RPMI8226 (cell line): ENCODE data around the gene NAV2.

ENCODE experiments used
- DNase-seq: peaks from one replicate; pipeline ENCODE4 v3.0.0-alpha.2; 2015

Gene NAV2

DNA sequence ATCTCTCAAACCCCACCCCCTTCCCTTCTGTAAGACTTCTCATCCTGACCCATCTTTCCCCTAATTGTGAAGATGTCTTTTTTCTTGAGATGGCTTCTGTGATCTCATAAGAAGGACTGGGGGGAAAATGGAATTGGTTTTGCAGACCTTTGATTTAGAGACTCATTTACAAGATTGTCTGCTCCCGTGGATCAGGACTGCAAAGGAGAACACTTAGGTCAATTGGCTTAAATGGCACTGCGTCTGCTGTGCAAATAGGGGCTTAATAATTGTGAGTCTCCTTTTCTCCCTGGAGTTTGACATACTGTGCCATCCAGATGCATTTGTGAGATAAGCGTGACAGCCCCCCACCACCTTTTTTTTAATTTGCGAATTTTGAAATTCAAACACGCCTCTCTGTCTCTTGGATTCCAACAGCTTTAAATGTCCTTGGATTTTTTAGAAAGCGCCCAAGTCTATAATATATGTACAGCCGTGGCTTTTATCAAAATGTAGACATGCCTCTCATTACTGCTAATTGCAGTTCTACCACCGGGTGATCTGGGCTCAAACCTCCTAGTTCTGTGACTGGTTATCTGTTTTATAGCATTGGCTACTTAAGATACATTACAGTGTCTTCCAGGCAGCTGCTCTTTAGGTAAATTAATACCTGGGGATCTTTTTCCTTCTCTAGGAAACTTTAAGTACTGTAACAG, 297.7 kb downstream of the NAV2 start:
- DNase-seq = no peak

DNA sequence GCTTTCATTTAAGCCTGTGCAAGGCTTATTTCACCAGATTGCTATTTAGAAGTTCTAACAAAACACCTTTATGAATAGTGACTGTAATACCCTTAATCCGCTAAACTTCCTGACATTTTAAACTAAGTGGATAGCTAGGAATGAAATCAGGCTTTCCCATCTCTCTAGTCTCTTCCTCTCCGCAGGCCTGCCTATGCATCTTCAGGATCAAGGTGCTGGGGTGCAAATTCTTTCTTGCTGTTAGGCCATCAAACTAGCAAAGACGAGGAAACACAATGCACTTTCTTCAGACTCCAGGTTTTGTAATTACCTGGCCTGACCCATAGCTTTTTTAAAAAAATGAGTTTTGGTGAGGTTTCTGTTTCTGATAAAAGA, 298.2 kb downstream of the NAV2 start:
- DNase-seq = no peak

DNA sequence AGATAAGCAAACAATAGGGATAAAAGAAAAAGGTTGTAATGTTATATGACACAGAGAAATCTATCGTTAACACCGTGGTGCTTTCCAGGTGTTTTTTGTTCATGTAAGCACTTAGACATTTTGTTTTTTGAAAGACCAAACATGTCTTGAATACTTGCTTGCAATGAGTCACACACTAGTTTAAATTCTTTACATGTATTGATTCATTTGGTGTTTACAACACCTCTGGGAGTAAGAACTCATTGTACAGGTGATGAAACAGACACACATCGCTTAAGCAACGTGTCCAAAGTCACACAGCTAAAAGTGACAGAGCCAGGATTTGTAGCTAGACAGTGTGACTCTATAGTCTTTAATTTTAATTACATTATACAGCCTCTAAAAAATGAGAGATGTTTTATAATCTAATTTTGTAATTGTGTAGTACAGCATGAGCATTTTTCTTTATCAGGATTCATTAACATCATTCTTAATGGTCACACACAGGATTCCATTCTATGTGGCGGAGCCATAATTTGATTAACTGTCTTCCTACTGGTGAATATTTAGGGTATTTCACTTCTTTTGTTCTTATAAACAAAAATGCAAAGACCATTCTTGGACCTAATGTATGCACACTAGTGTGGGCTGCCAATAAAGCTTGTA, 298.8 kb downstream of the NAV2 start:
- no peak for DNase-seq

DNA sequence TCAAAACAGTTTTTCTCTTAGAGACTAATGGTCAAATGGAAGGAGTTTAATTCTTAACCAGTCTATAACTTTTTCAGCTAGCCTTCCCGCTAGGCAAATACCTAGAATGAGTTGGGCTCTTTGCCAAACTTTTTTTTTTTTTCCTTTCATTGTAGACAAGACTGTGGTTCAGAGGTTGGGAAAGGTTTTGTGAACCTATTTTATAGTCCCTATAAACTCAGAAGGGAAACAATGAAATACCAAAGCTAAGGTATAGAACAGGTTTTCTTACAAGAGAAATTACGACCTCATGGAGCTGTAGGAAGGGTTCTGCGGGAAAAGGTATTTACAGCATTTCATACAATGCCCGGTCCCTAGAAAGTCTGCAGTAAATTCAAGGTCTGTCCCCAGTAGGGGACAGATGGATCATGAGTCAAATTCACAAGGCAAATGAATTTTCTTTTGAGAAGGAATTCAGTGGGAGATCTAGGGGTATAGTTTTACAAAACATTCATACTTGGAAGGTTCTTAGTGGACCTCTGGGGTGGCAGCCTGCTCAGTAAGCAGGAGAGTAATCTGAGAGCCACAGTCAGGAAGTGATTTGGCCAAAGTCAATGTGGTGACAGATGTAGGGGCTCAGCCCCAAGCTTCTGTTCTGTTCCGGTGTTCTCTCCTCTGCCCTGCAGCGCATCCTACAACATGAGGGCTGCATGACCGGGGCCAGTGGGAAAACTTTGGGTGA, 300.9 kb downstream of the NAV2 start:
- peak; percentile 9 for DNase-seq

DNA sequence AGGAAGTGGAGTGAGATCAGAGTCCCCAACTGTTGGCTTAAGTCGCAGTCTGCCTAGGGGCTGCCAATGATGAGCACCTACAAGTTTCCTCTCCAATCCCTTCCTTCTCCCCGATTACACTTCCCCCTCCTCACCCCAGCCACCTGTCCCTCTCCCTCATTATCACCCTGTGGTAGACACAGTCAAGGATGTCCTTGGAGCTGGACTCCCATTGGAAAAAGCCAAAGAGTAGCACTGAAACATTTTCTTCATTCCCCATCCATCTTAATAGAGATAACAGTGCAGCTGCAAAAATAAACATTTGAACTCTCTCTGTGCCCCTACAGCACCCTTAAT, 301.4 kb downstream of the NAV2 start:
- DNase-seq = no peak

DNA sequence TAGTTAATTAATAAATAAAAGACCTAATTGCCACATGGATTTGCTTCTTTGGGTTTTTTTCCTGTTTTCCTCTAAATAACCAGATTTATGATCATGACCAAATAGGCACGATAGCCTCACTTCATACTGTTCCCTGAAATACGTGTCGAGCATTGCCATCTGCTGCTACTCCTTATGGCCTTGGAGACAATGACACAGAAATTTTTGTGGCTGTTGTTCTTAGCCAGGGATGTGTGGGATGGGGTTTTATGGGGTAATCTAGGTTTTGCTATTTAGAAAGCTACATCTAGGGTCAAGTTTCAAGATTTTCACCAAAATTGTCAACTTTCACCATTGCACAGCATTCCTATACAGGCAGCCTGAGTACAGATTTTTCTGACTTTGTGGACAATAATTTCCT, 302.5 kb downstream of the NAV2 start:
- DNase-seq = no peak

DNA sequence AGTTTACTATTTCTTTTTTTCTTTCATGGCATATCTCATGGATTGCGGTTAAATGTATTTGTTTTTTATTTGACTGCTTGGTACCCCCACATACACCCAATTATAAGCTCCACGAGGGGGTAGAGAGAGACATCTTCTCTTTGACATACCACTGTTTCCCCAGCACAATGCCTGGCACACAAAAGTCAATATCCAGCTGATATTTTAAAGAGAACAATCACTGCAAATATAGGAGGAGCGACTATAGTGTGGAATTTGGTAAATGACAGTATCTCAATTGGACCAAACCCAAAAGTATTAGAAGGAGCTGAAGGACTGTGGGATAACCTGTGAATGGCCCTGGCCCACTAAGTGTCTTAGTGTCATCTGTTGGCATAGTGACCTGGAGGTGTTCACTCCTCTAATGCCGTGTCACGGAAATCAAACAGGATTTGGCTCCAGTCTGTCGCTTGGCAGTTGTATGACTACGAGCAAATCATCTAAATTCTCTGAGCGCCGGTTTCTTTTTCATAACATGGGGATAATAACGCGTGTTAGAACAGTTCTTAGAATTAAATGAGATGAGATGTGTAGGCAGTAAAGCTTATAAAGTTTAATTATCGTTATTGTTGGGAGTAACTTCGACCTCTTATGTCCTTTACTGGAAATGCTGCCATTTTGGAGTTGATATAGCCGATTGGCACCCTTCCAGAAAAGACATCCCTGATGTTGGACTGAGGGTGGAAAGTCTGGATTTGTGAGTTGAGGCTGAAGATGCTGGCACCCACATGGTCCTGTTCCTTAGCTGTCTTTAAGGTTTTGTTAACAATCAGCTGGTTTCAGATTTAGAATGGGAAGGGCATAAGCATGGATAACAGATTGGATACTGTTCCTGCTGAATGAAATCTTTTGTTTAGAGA, 303.1 kb downstream of the NAV2 start:
- DNase-seq = no peak

DNA sequence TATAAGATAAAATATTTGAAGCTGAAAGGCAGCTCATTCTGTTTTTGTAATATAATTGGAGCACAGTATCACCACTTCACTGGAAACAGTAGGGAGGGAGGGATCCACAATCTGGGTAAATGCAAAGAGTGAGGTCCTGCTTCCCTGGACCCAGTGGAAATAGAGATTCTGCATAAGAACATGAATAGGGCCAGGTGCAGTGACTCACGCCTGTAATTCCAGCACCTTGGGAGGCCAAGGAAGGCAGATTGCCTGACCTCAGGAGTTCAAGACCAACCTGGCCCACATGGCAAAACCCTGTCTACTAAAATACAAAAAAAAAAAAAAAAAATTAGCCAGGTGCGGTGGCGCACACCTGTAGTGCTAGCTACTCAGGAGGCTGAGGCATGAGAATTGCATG, 303.9 kb downstream of the NAV2 start:
- no peak for DNase-seq

DNA sequence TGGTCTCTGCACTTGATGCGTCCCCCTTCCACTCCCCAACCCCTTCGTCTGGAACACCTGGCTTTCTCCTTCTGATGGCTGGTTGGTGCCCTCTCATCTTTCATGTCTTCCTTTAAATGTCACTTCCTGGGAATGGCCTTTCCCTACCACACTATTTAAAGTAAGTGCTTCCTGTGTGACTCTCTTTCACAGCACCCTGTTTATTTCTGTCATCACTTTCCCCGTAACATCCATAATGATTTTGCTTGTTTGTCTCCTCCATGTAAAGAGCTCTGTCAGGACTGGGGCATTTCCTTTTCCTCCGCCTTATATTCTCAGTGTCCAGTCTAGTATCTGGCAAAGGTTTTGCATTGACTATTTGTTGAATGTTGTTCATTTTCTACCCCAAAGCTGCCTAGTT, 304.7 kb downstream of the NAV2 start:
- no peak for DNase-seq

DNA sequence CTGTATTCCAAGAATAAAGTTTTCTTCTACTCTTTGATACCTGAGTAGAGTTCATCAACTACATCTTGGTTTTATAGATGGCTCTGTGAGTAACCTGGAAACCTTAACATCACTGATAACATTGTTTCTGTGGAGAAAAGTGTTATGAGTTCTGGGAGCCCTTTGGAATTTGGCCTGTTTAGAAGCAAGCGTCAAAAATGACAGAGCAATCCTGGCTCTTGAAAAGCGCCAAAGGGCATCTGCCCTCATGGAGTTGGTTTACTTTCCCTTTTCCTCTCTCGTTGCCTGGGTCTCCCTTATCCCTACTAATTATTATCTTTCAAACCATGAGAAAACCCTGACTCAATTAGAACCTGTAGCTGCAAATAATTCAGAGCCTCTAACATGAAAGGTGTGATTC, 307.6 kb downstream of the NAV2 start:
- no peak for DNase-seq

DNA sequence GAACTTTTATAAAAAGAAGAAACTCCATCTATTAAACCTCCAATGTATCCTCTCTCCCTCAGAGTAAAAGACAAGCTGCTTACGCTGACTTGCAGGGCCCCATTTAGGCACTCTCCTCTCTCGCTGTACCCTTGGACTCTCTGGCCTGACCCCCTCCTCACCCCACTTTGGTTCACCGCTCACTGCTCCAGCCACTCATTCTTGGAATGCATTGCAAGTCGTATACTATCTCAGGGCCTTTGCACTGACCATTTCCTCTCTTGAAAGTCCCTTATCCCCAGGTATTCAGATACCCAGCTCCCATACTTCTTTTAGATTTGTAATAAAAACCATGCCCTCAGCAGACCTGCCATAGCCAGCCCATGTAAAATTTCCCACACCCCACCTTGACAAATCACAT, 308.1 kb downstream of the NAV2 start:
- DNase-seq = no peak

DNA sequence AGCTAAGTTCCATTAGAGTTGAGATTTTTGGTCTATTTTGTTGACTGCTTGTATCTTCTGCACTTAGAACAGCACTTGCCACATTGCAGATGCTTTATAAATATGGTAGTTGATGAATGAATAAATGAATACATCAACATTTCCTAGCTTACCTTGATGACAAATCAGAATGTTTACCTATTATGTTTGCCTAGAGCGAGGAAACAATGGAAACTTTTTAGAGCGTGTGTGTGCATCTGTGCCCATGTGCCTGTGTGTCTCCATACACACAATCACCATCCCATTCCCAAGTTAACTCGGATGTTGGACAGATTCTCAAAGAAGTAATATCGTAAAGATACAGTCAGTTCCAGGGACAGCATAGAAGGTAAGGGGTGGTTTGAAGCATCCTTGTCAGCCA, 308.6 kb downstream of the NAV2 start:
- DNase-seq = no peak

DNA sequence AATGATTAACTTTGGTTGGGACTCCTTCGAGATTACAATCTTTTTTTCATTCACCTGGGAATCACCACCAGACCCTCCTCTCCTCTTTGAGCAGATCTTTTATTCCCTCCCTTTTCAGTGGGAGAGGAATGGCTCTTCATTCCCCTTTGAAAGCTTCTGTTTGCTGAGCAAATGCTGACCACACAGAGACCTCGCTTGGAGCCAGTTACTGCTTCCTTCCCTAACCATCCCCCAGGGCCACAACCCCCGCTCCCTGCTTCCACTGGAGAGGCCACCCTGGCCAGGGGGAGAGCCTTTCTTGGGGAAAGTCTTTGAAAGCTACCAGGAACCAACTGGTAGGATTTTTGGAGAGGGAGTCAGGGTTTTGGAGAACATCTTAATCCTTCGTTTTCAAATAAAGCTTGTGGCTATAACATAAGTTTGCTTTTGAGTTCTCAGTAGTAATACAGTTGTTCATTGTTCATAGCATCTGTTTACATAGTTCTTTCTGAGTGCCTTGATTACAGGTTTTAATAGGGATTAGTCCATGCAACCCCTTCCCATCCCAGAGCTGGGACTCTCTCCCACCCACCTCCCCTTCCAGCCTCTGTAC, 309.2 kb downstream of the NAV2 start:
- no peak for DNase-seq

DNA sequence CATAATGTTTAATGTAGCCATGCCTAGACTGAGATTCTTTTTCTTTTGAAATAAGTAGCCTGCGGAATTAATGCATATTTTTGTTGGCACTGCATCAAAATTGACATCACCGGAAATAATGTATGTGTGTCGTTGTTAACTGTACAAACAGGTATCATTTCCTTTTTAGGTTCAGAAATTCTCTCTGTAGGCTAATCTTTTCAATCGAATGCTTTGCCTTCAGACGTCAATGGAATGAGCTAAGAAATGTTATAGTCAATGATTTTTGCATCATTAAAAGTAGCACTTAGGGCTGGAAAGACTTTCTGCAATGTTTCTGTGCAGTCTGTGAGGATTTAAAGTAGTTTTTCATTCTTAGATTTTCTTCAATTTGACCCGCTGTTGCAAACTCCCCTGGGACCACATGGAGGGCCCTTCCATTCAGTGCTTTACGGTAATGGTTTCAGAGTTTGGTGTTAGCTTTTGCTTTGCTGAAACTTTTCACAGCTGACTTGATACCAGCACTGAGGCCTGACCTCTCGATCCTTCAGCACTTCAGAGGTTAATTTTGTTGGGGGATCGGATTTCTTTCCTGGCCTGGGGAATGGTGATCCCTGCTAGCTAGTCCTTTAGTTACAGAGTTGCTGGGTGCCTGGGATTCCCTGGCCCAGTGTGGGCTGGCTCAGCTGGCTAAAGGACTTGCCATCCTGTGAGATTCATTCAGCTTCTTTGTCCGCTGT, 309.9 kb downstream of the NAV2 start:
- no peak for DNase-seq

DNA sequence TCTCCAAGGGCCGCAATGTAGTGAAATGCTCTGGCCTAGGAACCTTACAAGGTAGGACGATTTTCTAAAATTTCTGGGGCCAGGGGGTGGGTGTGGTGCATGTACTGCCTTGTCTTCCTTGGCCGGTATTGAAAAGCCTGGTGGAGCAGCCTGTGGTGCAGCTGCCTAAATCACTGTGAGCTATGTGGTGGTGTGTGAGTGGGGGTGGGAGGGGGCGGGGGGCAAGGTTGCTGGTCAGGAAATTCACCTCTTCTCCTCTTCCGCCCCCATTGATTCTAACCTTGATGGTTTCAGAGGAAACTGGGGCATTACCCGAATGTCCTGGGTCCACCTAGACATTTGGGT, 310.4 kb downstream of the NAV2 start:
- no peak for DNase-seq

DNA sequence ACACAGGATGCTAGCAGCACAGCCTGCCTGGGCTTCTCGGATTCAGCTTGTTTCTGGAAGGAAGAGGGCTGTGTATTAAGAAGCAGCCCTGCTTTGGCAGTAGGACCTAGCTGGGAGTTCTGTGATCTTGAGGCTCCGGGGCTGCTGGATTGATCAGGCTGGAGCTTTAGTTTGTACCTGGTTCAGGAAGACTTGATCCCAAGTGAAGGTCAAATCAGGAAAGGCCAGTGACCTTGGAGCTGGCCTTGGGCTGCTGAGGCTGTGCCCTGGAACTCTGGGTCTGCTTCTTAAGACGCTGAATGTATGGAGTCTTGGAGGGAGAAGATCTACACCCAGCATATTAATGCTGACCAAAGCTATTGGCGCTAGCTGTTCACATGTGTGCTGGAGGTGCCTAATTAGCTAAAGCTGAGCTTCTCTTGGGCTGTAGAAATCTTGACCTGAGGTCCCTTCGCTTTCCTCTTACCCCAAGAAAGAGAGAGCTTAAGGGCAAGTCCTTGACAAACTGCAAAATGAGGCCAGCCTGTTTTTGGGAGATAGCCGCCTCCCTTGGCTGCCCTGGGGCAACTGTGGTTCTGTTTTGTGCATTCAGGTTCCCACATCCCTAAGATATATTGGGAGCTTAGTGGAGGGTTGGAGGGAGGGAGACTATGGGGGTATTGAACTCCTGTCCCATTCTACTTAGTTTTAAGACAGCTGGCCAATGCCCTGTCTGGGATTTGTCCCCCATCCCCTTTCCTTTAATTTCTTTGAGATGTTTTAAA, 311.7 kb downstream of the NAV2 start:
- no peak for DNase-seq

DNA sequence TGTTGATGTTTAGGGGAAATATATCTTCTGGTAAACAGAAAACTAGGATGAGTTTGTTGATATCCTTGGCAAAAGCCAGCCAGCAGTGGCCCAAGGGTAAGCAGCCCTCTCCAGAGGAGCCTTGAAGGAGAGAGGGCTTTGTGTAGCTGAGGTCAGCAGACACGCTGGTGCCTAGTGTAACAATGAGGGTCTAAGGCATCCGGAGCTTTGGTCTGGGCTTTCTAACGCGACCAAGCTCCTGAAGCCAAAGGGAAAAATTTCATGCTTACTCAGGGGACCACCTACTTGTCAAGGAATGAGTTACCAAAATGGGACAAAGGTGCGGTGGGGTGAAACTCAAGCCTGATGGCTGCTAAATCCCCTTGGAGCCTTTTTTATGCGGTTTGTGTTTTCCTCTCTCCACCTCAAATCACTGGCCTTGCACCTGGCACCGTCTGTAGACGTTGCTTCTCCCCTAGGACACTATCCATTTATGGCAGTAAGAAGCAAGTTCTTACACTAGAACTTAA, 312.7 kb downstream of the NAV2 start:
- no peak for DNase-seq

DNA sequence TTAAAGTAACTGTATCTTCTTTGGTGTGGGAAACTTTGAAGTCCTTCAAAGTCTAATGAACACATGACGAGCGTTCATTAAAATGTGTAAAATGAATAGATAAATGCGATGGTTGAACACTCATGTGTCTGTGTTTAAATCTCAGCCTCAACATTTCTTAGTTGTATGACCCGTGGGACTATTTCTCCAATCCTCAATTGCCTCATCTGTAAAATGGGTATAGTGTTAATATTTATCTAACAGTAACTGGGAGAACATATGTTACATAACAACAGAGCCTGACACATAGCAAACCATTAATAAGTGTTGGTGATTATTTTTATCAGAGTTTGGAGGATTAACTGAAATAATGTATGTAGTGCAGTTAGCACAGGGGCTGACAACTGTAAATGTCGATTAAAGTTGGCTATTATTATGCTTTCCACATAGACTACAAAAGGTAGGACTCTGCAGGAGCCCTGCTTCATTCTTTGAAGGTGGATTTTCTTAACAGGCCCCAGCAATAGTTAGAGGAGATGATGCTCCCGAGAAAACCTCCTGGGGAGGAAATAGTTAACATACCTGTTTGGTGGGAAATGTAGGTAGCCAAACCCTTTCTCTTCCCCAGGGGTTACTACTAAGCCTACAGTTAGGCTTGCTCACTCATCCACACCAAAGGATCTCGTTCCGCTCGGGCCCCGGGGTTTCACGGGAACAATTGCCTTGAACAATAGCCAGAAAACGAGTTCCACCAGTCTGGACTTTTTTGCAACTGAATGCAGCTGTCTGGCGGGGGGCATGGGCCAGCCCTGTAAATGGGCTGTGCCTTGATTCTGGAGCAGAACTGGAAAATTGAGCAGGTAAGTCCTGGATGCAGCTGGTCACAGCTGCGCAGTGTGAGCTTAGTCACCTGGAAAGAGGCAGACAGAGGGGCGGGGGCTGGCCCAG, 314.3 kb downstream of the NAV2 start:
- no peak for DNase-seq

DNA sequence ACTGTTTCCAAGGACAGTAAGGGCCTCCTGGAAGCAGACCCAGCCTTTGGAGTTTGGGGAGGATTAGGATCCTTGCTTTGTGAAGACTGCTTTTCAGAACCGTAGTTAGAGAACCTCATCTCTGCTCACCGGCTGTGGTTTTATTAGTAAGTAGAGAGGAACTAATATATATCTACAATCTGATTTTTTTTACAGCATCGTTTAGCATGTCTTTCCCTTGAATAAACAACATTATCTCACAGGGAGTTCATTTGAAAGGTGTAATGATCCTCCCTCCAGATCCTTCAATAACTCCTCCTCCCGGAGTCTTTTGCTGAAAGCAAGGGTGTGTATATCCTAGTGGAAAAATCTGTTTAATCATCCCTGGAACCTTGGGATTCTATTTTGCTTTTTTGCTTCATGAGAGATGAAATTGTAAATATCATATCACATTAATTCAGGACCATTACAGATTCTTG, 314.9 kb downstream of the NAV2 start:
- no peak for DNase-seq

DNA sequence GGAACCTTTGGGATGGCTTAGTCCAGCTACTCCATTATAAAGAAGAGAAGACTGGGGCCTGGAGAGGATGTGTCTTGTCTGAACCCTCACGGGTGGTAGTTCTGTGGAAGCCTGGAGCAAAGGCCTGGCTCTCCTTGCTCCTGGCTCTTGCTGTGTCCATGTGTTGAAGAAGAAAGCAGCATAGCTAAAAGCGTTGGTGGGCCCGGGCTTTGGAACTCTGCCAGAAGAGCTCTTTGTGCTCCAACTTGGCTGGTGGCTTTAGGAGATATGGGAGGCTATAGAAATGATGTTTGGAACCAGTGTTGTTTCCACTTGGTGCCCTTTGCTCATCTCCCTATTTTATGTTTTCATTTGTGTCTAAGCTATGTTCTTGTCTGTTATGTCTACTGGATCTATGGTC, 316.6 kb downstream of the NAV2 start:
- DNase-seq = no peak
